ENCODE measurements around the gene NELFCD. TPM values are rescaled to one million over a fixed set of nuclear protein-coding genes. Genes with fewer than 3 reads are reported as not detected.

NELFCD gene
- total and polyA plus RNA-seq, 2 donors: 40.6 to 42.7 TPM

DNA sequence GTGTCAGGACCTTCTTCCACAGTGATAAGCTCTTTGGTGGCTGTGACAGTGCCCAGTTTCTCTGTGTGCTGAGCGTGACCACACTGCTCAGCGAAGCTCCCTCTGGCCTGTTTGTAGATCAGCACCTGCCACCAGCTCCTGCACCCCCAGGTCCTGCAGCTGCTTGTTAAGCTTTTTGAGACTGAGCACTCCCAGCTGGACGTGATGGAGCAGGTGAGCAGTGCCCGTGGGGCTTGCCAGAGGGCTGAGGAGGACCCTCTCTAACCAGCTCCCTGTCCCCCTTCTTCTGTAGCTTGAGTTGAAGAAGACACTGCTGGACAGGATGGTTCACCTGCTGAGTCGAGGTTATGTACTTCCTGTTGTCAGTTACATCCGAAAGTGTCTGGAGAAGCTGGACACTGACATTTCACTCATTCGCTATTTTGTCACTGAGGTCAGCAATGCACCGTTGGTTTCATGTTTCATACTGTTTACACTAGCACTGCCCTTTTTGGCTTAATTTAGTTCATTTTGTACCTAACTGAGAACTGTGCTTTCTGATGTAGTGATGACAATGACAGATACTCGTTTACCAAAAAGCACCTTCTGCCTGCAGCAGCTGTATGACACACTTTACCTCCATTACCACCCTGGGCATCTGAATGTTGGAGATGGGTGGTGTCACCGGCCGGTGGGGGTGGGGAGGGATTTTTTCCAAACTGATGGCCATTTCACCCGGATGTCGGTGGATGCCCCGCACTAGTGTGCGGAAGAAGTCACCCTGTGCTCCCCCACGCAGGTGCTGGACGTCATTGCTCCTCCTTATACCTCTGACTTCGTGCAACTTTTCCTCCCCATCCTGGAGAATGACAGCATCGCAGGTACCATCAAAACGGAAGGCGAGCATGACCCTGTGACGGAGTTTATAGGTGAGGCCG lies 12.5 kb downstream of the NELFCD start:
- H3K36me3 ChIP-seq (ENCODE audit: insufficient read depth): peaks cover 5% of the 10 kb centered on the region
- H3K4me3 ChIP-seq (ENCODE audit: low read depth, low read length): no peak overlapping the region
- no peaks in the 10 kb centered on the region for H3K4me1 ChIP-seq (ENCODE audit: insufficient read depth)
- DNase-seq (ENCODE audit: extremely low spot score): no peak
- H3K27ac ChIP-seq (ENCODE audit: low read depth): no peak overlapping the region
- WGBS: 84% methylated on average over 23 of the region's 23 CpGs

- 85% methylated on average over 17 of the region's 17 CpGs for WGBS
- no peak overlapping the region for H3K27ac ChIP-seq (ENCODE audit: low read depth)
- H3K4me1 ChIP-seq (ENCODE audit: insufficient read depth): no peaks in the 10 kb centered on the region
- no peak overlapping the region for H3K4me3 ChIP-seq (ENCODE audit: low read depth, low read length)
- peaks cover 5% of the 10 kb centered on the region for H3K36me3 ChIP-seq (ENCODE audit: insufficient read depth)
- DNase-seq (ENCODE audit: extremely low spot score): no peak
Measured at GRCh38 chr20:58994390-58995159, 13.5 kb downstream of the NELFCD start.

DNA sequence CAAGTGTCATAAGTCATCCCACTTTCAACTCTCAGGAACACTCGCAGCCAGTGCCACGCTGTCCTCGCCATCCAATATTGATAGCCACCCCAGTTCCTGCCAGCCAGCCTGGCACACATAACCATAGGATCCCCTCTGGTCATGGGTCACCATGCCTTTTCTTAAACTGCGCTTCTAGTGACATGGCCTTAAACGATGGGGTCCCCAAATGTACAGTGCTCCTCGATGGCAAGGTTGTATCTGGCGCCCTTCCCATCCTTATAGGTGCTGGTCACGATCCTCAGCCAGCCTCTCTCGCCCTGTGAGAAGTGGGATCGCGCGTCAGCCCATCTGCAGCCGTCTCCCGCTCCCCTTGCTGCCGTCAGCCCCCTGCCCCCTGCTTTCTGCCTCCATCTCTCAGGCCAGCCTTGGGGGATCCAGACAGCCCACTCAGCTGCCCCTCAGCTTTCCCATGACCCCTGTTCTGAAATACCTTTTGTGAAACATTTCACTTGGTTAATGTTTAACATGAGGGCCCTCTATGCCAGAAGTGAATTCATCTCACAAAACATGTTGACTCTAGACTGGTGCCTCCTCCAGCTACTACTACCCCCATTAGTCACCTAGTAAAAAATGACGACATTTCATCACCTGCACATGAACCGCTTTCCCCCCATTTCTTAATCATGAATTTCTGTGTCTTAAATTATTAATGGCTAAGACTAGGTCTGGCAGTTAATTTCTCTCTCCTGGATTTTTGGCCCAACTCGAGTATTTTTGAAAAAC lies 14.6 kb downstream of the NELFCD start:
- 82% methylated on average over 18 of the region's 18 CpGs for WGBS
- DNase-seq (ENCODE audit: extremely low spot score): no peak
- H3K36me3 ChIP-seq (ENCODE audit: insufficient read depth): peaks cover 5% of the 10 kb centered on the region

GRCh38 chr20:58996226-58996611 lies 15.2 kb downstream of the NELFCD start:
- Histone ChIP-seq H3K4me1 (ENCODE audit: insufficient read depth) (no peaks in the 10 kb centered on the region), H3K27ac (ENCODE audit: low read depth) (no peak overlapping the region), H3K4me3 (ENCODE audit: low read depth, low read length) (no peak overlapping the region), H3K36me3 (ENCODE audit: insufficient read depth) (peaks cover 3% of the 10 kb centered on the region)
- no peak for DNase-seq (ENCODE audit: extremely low spot score)
- WGBS: 83% methylated on average over 12 of the region's 12 CpGs

More for the DNA sequence above, 14.6 kb downstream of the NELFCD start:
- Histone ChIP-seq H3K27ac (ENCODE audit: low read depth) (no peak overlapping the region), H3K4me3 (ENCODE audit: low read depth, low read length) (no peak overlapping the region), H3K4me1 (ENCODE audit: insufficient read depth) (no peaks in the 10 kb centered on the region)

DNA sequence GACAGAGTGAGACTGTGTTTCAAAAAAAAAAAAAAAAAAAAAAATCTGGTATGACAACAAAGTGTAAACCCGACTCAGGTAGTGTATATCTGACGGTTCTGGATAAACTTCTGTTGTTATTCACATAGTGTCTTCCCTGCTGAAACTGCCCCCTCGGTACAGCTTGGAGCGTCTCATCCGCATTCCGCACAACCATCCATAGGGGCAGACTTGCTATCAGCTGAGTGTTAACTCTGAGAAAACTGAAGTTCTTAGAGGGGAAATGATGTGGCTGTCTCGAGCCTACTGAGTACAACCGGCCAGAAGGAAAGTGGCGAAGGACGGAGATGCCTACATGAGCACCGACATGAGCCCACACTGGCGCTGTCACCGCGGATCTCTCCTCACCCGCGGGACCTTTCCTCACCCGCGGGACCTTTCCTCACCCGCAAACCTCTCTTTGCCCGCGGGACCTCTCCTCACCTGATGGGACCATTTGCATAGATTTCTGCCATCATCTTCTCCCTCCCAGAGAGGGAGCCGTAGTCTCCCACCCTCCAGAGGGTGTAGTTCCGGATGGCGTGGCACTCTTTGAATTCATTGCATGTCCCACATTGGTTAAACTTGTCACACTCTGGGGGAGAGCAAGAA lies 16.2 kb downstream of the NELFCD start:
- Histone ChIP-seq H3K36me3 (ENCODE audit: insufficient read depth) (peaks cover 3% of the 10 kb centered on the region), H3K27ac (ENCODE audit: low read depth) (no peak overlapping the region), H3K4me3 (ENCODE audit: low read depth, low read length) (no peak overlapping the region), H3K4me1 (ENCODE audit: insufficient read depth) (no peaks in the 10 kb centered on the region)
- DNase-seq (ENCODE audit: extremely low spot score): no peak
- 91% methylated on average over 24 of the region's 24 CpGs for WGBS

GRCh38 chr20:58998656-58999055 lies 17.6 kb downstream of the NELFCD start:
- 92% methylated on average over 11 of the region's 11 CpGs for WGBS
- H3K4me1 ChIP-seq (ENCODE audit: insufficient read depth): no peaks in the 10 kb centered on the region
- DNase-seq (ENCODE audit: extremely low spot score): no peak
- H3K36me3 ChIP-seq (ENCODE audit: insufficient read depth): peaks cover 3% of the 10 kb centered on the region
- H3K27ac ChIP-seq (ENCODE audit: low read depth): no peak overlapping the region
- no peak overlapping the region for H3K4me3 ChIP-seq (ENCODE audit: low read depth, low read length)

DNA sequence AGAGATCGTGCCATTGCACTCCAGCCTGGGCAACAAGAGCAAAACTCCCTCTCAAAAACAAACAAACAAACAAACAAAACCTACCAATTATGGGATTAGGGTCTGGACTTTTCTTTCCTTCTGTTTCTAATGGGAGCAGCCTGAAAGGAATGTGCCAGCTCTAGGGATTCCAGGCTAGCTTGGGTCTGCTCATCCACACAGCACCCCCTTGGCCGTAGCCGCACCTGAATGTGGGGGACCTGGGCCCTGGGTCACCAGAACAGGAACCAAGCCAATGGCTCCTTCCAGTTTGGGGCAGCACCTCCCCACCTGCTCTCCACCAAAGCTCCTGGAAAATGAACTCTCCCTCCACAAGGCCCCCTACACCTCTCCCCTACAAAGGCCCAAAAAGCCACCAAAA lies 19.3 kb downstream of the NELFCD start:
- no peak for DNase-seq (ENCODE audit: extremely low spot score)
- H3K27ac ChIP-seq (ENCODE audit: low read depth): no peak overlapping the region
- WGBS: 65% methylated on average over 3 of the region's 3 CpGs
- H3K4me1 ChIP-seq (ENCODE audit: insufficient read depth): no peaks in the 10 kb centered on the region
- H3K4me3 ChIP-seq (ENCODE audit: low read depth, low read length): no peak overlapping the region
- no peaks in the 10 kb centered on the region for H3K36me3 ChIP-seq (ENCODE audit: insufficient read depth)

DNA sequence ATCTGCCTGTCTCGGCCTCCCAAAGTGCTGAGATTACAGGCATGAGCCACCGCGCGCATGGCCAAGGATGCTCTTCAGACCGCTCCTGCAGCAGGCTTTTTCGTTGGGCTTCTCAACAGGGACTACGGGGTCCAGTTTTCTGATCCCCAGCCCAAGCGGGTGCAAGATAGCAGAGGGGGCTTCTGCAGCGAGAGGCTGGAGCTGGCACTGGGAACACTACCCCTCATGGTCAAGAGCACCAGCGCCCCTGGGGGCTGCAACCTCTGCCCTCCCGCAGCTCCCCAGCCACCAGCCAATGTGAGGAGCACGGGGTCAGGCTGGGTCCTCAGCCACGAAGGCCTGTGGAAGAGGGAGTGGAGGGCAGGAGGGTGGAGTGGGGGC lies 20.0 kb downstream of the NELFCD start:
- no peak overlapping the region for H3K4me3 ChIP-seq (ENCODE audit: low read depth, low read length)
- H3K27ac ChIP-seq (ENCODE audit: low read depth): no peak overlapping the region
- WGBS: 90% methylated on average over 13 of the region's 13 CpGs
- DNase-seq (ENCODE audit: extremely low spot score): no peak
- H3K36me3 ChIP-seq (ENCODE audit: insufficient read depth): no peaks in the 10 kb centered on the region
- H3K4me1 ChIP-seq (ENCODE audit: insufficient read depth): no peaks in the 10 kb centered on the region

GRCh38 chr20:59001449-59002171 lies 20.6 kb downstream of the NELFCD start:
- 91% methylated on average over 27 of the region's 27 CpGs for WGBS
- Histone ChIP-seq H3K4me3 (ENCODE audit: low read depth, low read length) (no peak overlapping the region), H3K4me1 (ENCODE audit: insufficient read depth) (no peaks in the 10 kb centered on the region), H3K36me3 (ENCODE audit: insufficient read depth) (no peaks in the 10 kb centered on the region), H3K27ac (ENCODE audit: low read depth) (no peak overlapping the region)
- DNase-seq (ENCODE audit: extremely low spot score): no peak

DNA sequence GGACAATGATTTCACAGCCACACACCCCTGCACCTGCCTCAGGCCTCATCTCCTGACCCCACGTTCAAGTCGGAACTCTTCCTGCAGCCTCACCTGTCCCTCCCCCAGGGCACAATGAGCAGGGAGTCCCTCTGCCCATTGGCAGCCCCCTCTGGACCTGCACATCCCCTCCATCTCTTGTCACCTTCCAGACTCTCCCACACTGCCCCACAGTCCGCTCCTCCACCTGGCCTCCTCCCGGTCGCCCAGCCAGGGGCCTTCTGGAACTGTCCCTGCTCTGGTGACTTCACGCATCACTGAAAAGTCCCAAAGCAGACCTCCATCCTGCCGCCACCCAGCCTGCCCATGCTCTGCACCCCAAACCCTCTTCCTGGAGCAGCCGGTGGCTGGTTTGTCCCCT lies 21.3 kb downstream of the NELFCD start:
- H3K4me1 ChIP-seq (ENCODE audit: insufficient read depth): no peaks in the 10 kb centered on the region
- no peak overlapping the region for H3K27ac ChIP-seq (ENCODE audit: low read depth)
- DNase-seq (ENCODE audit: extremely low spot score): no peak
- H3K36me3 ChIP-seq (ENCODE audit: insufficient read depth): no peaks in the 10 kb centered on the region
- 90% methylated on average over 8 of the region's 8 CpGs for WGBS
- no peak overlapping the region for H3K4me3 ChIP-seq (ENCODE audit: low read depth, low read length)

- H3K36me3 ChIP-seq (ENCODE audit: insufficient read depth): no peaks in the 10 kb centered on the region
- 85% methylated on average over 17 of the region's 17 CpGs for WGBS
- H3K27ac ChIP-seq (ENCODE audit: low read depth): no peak overlapping the region
- DNase-seq (ENCODE audit: extremely low spot score): no peak
- no peak overlapping the region for H3K4me3 ChIP-seq (ENCODE audit: low read depth, low read length)
- no peaks in the 10 kb centered on the region for H3K4me1 ChIP-seq (ENCODE audit: insufficient read depth)
Measured at GRCh38 chr20:59002874-59003399, 21.9 kb downstream of the NELFCD start.

DNA sequence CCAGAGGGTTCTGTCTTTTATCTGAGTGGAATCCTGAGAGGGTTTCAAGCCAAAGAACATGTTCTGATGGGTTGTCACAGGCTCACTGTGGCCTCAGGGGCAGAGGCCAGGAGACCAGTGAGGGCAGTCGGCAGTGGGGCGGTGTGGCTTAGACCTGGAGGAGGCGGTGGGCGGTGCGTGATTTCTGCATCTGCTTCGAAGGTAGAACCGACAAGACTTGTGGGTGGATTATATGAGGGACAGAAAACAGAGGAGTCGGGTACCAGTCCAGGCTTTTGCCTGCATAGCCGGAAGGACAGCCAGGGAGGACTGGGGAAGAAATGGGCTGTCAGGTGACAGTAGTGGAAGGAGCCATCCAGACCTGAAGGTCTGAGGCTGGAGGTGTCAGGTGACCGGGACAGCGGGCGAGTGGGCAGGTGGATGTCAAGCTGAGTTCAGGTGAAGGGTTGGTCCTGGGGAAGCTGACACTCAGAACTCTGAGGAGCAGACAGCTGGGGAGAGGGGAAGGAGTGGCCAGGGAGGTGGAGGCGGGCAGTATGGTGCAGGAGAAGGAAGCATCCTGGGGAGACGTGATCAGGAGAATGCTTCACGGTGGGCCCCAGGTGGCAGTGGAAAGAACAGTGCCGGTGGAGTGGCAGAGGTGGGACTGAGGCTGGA lies 22.9 kb downstream of the NELFCD start:
- Histone ChIP-seq H3K27ac (ENCODE audit: low read depth) (no peak overlapping the region), H3K36me3 (ENCODE audit: insufficient read depth) (no peaks in the 10 kb centered on the region), H3K4me1 (ENCODE audit: insufficient read depth) (no peaks in the 10 kb centered on the region), H3K4me3 (ENCODE audit: low read depth, low read length) (no peak overlapping the region)
- WGBS: 84% methylated on average over 16 of the region's 16 CpGs
- DNase-seq (ENCODE audit: extremely low spot score): no peak

Data from urinary bladder (tissue), 4 donors.